Renal cortical epithelial cell (primary cell): ENCODE data around the gene FBXO15. TPM values are rescaled to one million over a fixed set of nuclear protein-coding genes. Genes with fewer than 3 reads are reported as not detected.

Experiments used
- DNase-seq: peaks from one replicate; pipeline ENCODE4 v3.0.0-alpha.2; 2011; ENCODE audit warnings: low read depth
- total RNA-seq: library from RNA; depleted of rRNA; stranded (reverse); fragments of >200 nt; gene quantifications from 2 replicates; pipeline ENCODE4 v1.2.3, GENCODE V29; 2014

FBXO15 gene
- total RNA-seq, 1 donor from 2014 or later, result 3.4 TPM

DNA sequence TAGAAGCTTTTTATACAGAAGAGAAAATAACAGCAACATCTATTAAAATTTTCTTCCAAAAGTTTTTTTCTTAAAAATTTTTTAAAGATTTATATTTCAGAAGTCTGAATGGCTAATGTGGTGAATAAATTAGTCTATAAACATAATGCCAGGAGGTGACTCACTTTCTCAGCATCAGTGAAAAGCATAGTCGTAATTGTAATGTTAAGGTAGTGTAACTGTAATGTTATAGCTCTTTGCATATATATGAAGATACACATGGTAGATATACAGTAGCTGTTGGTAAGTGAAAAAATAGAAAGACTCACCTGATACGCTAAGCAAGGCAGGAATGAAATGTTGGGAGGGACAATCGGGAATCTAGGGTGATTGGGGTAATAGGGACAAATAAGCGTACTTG lies 6.2 kb upstream of the FBXO15 start:
- DNase-seq, result no peak

DNA sequence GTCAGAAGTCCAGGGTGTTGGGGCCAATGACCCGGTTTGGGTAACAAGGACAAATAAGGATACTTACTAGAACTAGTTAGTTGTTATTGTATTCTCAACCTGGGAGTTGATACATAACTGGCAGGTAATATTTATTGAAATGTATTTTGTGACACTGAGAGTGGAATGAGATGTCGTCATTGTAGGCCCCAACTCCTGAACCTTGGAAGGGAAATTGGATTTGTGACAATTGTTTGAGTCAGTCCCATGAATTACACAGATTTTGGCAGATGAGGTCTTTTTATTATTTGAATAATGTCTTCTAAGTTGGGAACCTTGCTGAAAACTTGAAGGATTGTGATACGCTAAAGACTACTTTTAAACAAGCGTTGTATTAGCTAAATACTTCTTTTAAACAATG lies 5.7 kb upstream of the FBXO15 start:
- DNase-seq, result no peak

DNA sequence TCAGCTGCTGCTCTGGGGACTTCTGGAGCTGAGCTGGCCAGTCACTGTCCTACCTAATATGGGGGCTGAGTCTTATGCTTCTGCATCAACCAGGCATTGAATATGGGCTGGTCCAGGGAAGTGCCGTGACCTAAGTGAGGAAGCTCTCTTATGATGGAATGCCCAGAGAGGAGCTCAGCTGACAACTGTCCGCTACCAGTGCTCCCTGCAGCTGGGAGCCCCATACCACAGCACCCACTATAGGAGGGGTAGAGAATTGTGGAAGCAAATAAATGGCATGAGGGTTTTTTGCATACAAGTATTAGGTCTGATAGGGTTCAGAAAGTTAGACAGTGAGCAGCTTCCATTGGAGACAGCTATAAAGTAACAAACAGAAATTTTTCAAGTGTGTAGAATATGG lies 5.2 kb upstream of the FBXO15 start:
- DNase-seq, result no peak

DNA sequence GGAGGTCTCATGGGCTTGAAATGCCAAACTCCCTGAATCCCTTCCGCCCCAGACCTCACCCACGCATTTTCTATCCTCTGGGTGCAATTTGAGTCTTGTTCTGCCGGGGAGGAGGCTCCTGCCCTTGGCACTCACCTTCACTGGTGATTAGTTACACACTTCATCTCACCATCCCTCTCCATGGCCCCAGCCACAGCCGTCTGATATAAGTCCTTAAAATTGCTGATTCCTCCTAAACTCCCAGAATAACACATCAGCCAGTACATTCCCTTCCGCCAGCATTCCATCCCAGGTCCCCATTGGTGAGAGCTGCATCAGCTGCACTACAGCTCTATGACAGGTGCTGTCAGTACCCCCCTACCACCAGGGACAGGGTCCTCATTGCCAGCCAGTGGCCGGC lies 4.6 kb upstream of the FBXO15 start:
- DNase-seq, result no peak

DNA sequence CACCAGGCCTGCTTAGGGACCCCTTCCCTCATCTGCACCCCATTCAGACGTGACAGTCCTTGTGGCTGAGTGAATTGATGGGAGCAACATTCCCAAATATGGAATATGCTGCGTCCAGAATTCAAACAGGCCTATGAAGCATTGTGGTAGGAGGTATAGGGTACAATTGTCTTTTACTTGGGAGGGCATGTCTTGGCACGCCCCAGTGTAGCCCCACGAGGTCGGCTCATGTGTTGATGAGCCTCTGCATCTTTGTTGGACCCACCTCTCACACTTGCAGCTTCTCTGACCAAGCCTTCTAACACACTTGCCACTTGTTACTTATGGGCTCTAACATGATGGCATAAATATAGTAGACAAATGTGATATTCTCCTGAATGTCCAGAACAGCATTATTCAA lies 2.2 kb upstream of the FBXO15 start:
- no peak for DNase-seq

DNA sequence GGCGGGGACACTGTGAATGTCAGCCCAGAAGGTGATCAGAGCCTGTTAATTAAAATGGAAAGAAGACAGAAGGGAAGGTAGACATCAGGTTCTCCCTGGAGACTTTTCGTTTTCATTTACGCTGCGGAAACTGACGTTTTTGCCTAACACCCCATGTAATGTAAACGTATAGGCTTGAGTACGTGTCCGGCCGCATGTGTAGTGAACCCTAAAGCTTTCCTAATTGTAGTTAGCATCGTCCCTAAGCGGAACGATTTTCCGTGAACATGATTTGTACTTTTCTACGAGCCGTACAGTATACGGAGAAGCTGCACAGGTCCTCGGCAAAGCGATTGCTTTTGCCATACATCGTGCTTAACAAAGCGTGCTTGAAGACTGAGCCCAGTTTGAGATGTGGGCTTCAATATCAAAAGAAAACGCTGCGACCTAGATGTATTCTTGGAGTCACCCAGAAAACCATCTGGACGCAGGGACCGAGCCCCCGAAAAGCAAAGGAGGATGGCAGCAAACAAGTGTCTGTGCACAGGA lies 973 bp upstream of the FBXO15 start:
- no peak for DNase-seq

DNA sequence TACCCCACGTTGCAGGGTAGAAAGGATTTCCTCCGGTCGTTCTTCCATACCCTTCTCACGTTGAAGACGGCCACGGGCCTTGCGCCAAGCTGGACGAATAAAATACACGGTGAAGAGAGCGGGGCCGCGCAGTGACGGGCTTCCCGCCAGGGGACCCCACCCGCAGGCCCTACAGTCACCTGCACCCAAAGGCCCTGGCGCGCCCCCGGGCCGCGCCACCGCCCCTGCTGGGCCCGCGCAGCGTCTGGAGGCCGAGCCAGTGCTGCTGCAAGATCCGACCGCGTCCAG lies 199 bp downstream of the FBXO15 start:
- no peak for DNase-seq

DNA sequence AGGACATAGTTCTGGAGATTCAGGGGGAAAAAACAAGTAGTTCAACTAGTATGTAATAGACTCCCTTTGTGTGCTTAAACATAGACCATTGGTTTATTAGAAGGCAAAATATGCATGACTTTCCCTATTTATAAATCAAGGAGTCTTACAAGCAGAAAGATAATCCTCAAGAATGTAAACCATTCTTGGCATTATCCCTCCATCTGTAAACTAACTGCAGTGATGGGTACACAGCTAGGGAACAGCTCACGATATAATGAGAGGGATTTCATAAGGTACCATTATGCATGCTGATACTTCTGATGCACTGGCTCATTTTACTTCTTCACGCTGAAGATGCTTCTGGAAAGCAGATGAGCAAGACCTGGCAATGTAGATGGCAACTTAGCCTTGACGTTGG lies 878 bp downstream of the FBXO15 start:
- DNase-seq, result no peak

DNA sequence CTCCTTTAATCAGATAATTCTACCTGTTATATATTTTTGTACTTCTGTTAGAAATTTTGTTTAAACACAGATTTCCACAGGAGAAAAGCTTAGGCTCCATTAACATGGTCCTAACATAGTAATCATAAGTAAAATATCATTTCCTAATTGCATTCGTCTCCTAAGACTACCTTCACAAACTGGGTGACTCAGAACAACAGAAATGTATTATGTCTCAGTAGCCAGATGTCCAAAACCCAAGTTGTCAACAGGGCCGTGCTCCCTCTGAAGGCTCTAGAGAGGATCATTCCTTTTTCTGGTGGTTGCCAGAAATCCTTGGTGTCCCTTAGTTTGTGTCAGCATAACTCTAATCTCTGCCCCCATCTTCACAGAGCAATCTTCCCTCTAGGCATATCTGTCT lies 5.4 kb downstream of the FBXO15 start:
- DNase-seq, result no peak

DNA sequence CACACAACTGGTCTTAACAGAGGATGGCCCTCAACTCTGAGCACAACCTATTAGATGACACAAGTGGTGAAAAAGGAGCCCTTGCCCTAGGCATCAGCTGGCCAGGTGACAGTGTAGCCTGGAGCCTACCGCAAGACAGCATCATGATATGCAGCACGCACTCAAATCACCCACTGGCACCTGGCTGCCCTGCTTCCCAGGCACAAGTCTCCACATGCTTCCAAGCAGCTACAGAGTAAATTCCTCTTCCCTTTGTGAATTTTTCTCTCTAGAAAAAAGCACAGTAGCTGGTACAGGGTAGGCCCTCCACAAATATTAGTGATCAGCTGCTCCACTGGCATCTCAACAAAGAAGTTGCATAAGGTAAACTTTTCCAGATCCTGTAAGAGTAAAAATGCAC lies 6.0 kb downstream of the FBXO15 start:
- no peak for DNase-seq

DNA sequence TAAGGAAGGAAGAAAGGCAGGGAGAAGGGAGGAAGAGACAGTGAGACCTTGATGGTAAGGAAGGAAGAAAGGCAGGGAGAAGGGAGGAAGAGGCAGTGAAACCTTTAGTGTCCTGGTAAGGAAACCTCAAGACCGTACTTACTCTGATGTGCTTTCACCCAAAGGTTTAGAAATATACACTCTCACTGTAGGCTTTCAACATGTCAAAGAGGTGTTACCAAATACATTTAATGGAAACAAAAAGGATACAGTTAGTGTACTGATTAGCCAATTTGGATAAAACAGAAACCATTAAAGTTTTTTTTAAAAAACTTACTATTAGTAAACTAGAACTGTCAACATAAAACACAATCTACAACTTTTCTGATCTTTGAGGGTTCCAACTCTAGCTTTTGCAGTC lies 7.1 kb downstream of the FBXO15 start:
- DNase-seq, result no peak

DNA sequence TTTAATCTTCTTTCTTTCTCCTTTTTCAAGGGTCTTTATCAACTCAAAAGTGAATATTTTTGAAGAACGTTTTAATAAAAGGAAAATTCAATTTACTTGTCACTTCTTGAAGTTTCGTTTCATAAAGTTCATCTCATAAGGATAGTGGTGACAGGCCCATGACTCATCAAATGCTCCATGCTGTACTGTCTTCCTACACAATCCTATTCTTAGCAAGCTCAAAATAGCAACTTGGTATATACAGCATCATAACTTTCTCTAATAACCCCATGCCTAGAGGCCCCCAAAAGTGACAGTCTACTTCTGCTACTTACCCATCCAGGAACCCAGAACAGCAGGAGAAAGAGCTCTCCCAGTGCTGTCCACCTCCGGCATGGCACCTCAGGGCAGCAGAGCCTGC lies 7.7 kb downstream of the FBXO15 start:
- DNase-seq, result no peak

DNA sequence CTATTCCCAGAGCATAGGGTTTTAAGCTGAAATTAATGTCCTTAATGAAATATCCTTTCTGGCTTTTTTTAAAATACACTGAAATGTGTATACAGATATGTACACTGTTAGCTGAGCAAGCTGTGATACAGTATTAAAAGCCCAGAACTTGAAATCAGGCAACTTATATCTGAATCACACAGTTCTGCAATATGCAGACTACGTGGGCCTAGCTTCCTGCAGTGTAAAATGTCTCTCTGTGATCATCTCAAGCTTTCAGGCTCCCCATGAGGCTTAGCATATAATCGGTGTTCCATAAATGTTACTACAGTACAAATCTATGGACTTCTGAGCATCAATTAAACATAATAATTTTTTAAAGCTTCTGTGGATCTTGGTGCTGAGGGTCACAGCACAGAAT lies 8.2 kb downstream of the FBXO15 start:
- DNase-seq, result no peak

DNA sequence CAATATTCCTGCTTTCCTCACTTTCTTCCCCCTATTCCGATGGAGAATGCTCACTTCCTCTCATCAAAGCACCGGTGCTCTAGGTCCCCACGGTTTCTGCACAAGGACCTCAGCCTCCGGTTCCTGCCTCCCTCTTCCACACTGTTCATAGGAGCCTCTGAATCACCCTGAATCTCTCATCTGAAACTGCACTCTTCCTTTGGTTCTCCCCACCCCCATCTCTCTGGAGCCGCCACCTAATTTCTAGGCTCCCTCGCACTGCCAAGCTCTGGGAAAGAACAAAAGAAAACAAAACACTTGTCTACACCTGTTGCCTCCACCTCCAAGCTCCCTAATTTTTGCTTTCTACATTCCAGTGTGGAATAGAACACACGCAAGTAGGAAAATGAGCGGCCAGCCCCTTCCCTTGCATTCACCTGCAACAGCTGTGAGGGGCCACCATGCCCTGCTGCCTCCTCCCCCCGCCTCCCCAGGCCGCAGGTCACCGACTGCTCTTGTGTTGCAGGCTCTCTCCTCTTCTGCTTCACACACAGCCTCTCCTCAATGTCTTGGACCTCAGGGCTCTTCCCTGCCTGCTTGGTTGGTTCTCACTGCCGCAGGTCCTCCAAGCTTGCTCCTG lies 9.6 kb downstream of the FBXO15 start:
- no peak for DNase-seq

DNA sequence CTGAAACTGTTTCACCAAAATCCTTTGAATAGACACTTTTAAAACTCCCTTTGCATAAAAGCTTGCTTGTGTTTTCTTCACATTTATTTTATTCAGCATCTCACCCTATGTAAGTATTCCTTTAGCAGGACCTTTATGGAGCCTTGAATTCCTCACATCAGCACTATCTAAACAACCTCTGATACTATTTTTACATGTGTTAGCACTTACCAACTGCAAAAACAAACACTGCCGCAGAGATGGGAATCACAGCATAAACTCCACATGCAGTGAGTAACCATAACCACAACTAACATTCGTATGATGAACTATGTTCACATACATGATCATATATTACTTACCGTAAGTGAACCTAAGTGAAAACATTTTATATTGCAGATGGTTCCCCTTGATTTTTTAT lies 15.4 kb downstream of the FBXO15 start:
- DNase-seq, result no peak

DNA sequence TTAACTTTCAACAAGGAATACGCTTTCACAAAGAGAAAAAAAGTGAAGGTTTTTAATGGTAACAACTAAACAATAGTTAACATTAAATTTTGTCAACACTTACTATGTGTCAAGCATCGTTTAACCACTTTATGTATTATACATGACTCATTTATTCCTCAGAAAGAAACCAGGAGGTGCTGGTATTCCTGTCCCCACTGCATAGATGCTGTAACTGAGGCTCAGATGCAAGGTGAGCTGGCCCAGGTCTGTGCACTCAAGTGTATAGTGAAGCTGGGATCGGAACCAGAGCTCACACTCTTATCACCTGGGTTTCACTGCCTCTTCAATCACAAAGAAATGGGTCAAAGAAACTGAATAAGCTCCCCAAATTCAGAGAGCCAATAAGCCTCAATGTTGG lies 16.5 kb downstream of the FBXO15 start:
- DNase-seq, result no peak

DNA sequence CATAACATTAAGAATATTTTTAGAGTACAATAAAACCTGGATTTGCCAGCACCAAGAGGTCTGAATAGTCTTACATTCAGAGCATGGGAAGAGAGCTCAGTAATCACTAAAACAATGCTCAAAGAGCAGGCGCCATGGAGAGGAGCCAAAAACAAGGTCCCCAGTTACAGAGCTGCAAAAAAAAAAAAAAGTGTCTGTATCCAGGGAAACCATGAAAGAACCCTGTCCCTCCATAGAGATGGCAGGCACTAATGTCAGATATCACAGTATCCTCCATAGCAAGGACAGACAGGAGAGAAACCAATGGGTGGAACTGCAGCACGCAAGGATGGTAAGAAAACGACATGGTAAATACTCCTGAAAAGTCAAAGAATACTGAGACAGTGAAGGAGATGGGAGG lies 19.5 kb downstream of the FBXO15 start:
- DNase-seq, result no peak

DNA sequence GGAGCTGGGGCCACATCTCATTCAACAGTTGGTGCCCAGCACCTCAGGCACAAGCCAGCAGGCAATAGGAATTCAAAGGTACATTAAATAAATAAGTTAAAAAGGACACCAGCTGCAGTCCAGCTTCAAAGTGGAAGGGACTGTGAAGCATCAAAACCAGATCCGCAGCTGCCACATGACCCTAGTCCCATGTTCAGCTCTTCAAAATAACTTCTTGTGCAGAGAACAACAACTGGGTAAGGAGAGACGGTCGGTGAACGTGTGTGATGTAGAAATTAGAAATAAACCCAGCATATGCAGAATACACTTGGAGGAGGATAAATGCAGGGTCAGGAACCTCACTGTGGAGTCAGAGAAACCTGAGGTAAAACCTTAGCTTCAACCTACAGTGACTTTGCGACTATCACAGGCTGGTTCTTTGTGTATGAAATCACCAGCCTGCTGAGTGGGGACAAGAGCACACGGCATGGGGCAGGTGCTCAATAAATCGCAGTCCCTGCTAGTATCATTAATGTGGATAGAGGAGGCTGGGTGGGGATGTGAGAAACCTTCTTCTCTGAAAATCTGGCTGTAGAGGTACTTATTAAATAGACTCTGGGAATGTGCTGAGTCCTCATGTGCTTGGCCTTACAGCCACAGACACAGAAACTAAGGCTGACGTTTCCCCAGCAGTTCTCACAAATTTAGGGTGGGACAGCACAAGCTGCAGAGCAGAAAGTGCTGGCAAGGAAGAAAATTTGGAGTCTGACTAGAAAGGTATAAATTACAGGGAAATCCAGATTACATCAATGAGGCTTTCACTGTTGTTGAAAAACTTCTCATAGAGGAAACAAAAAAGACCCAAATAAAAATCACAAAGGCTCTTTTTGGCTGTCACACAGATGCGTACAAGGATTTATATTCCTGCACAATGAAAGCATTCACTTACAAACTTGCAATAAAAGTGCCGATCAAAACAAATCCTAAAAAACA lies 20.7 kb downstream of the FBXO15 start:
- no peak for DNase-seq

DNA sequence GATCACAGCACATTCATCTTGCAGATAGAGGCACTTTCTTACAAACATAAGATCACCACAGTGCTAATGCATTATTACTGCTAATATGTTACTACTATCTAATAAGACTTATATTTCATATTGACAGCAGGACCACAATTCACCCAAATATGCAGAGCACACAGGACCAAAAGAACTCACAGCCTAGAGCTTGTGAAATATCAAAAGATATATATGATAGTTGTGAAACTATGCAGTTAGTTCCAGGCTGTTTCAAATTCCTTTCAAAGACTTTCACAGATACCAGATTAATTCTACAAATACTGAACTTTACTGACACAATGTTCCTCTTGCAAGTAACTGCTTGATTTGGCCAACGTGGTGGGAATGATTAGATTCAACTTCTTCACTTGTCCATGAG lies 23.0 kb downstream of the FBXO15 start:
- no peak for DNase-seq

DNA sequence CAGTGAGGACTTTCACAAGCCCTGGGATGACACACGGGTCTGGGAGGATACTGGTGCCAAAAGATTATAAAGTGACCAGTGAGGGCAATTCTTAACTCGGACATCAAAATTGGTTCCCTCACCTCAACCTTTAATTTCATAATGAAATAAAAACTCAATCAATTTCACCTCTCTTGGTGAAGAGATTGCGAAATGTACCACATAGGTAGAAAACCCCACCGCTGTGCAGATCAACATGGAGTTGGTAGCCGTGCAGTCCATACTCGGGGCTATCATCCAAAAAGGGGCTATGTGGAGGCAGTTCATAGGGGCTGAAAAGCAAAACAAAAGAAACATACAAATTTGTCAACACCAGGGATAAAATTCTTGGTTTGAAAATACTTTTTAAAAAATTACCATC lies 24.4 kb downstream of the FBXO15 start:
- no peak for DNase-seq

DNA sequence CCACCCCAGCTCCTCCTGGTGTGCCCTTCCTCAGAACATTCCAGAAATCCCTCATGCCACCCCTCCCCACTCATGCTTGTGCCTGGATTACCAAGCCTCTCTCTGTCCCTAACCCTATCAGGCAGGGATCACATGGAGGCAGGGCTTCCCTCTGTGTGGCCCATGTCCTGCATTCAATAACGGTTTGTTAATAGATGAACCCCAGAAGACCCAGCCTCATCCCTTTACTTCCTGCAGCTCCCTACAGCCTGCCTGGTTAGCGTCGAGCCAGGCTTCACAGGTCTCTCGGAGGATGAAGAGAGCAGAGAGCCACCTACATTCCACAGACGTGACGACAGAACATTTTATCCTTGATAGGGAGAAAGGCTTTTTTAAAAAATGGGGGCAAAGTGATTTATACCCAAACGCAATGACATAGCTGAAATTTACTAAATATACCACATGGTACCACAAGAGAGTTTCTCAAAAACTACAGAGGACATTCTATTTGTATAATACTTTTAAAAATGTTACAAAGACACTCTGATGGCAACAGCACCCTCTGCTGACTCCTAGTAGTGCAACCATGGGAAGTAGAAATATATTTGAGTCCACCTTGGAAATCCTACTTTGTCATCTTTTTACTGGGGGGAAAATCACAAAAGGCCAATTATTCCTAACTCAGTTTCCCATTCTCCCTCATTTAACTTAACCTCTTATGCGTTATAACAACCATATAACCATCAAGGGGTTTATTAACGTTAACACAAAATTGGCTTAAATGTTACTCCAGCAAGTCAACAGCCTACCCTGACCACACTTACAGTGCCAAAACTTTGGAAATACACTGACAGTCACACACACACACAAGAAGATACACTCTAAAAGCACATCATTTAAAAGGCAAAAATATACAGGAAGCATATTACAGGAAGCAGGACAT lies 30.7 kb downstream of the FBXO15 start:
- DNase-seq, result peak; percentile 28

DNA sequence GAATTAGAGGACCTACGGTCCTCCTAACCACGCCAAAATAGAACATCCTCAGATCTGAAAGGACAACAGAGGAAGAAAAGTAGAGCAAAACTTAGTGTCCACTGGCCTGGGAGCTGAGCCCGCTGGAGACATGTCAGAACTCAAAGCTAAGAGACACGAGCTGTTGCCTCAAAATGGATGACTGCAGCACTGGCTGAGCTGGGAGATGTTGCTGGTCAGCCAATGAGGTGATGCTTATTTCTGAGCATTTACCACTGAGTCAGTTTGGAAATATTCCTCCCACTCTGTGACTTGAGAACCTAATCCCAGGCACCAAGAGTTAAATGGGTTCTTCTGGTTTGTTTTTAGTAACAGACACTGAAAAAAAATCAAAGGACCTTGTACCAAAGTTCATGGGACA lies 32.6 kb downstream of the FBXO15 start:
- DNase-seq, result no peak
